HG03378 (cell line): ENCODE results near the gene IQCH.

Experiments
- ATAC-seq: cut with Tn5 transposase; IDR thresholded peaks from one replicate; pipeline ENCODE4 v1.9.1; 2021; ENCODE audit warnings: mild to moderate bottlenecking, moderate library complexity; ENCODE audit not compliant: unreplicated experiment

IQCH gene

GRCh38 chr15:67296684-67297083 is 42.1 kb downstream of the IQCH start:
- no peak for ATAC-seq

GRCh38 chr15:67300266-67301025 is 45.9 kb downstream of the IQCH start:
- ATAC-seq, result no peak

GRCh38 chr15:67303490-67304363 is 49.1 kb downstream of the IQCH start:
- ATAC-seq, result no peak

GRCh38 chr15:67304778-67305177 is 50.2 kb downstream of the IQCH start:
- ATAC-seq, result no peak

GRCh38 chr15:67305506-67305905 is 50.9 kb downstream of the IQCH start:
- no peak for ATAC-seq

- ATAC-seq, result no peak
Observed at GRCh38 chr15:67307156-67307555, 52.6 kb downstream of the IQCH start.

- ATAC-seq, result no peak
Observed at GRCh38 chr15:67307889-67308597, 53.5 kb downstream of the IQCH start.

GRCh38 chr15:67311731-67312130 is 57.1 kb downstream of the IQCH start:
- no peak for ATAC-seq

GRCh38 chr15:67319961-67320360 is 65.4 kb downstream of the IQCH start:
- ATAC-seq, result no peak

GRCh38 chr15:67321352-67321751 is 66.8 kb downstream of the IQCH start:
- no peak for ATAC-seq

GRCh38 chr15:67322481-67322880 is 67.9 kb downstream of the IQCH start:
- ATAC-seq, result no peak

GRCh38 chr15:67327312-67327711 is 72.7 kb downstream of the IQCH start:
- ATAC-seq, result no peak

GRCh38 chr15:67327737-67328136 is 73.2 kb downstream of the IQCH start:
- ATAC-seq, result no peak

- ATAC-seq, result no peak
Observed at GRCh38 chr15:67329984-67330733, 75.6 kb downstream of the IQCH start.

- no peak for ATAC-seq
Observed at GRCh38 chr15:67331676-67332075, 77.1 kb downstream of the IQCH start.

GRCh38 chr15:67335026-67335425 is 80.4 kb downstream of the IQCH start:
- ATAC-seq, result no peak

- no peak for ATAC-seq
Observed at GRCh38 chr15:67335534-67336222, 81.1 kb downstream of the IQCH start.

GRCh38 chr15:67340630-67341029 is 86.0 kb downstream of the IQCH start:
- no peak for ATAC-seq

- no peak for ATAC-seq
Observed at GRCh38 chr15:67341539-67341938, 87.0 kb downstream of the IQCH start.

- ATAC-seq, result no peak
Observed at GRCh38 chr15:67343206-67343605, 88.6 kb downstream of the IQCH start.
